ENCODE results near the gene EDN1.

DNA sequence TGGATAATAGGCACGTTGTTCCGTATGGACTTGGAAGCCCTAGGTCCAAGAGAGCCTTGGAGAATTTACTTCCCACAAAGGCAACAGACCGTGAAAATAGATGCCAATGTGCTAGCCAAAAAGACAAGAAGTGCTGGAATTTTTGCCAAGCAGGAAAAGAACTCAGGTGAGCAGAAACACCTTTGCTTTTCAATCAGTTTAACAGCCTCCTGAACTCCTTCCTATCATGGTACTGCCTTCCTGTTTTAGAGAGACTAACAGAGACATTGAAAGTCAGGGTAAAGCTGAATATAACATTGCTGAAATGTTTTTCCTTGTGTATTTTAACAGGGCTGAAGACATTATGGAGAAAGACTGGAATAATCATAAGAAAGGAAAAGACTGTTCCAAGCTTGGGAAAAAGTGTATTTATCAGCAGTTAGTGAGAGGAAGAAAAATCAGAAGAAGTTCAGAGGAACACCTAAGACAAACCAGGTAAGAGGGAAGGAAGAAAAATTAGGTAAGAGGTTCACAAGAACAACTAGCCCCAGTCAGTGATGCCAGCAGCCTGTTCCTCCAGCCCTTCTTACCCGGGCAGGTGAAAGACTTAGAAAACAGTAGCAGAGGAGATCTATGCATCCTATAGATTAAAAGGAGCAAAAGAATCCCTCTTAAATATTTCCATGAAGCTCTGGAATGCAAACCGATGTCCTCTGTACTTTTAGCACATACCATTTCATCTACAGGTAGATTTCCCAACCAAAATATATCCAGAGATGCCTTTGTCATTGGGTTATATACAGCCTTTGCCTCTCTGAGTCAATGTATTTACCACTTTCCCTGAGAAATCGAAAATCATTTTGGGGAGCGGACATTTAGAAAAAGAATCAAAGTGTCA is 4.0 kb downstream of the EDN1 start:
- TF ChIP-seq, protein P1, sequence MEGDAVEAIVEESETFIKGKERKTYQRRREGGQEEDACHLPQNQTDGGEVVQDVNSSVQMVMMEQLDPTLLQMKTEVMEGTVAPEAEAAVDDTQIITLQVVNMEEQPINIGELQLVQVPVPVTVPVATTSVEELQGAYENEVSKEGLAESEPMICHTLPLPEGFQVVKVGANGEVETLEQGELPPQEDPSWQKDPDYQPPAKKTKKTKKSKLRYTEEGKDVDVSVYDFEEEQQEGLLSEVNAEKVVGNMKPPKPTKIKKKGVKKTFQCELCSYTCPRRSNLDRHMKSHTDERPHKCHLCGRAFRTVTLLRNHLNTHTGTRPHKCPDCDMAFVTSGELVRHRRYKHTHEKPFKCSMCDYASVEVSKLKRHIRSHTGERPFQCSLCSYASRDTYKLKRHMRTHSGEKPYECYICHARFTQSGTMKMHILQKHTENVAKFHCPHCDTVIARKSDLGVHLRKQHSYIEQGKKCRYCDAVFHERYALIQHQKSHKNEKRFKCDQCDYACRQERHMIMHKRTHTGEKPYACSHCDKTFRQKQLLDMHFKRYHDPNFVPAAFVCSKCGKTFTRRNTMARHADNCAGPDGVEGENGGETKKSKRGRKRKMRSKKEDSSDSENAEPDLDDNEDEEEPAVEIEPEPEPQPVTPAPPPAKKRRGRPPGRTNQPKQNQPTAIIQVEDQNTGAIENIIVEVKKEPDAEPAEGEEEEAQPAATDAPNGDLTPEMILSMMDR (IDR thresholded peaks at IDR 0.05; ENCODE audit: insufficient read depth, low read depth, low read length) = no peak
- TF ChIP-seq EZH2 (IDR thresholded peaks at IDR 0.05; ENCODE audit: insufficient read depth, low read length) = no peak

Measured in astrocyte (in vitro differentiated cells and primary cell).